Activated naive CD8-positive, alpha-beta T cell treated with anti-CD3 and anti-CD28 coated beads, Interleukin-2, amount 50 U/mL, for 16 hours (primary cell): Measurements from ENCODE around the gene CMTM4.

Experiments used
- DNase-seq: peaks from one replicate; pipeline ENCODE4 v3.0.0-alpha.2; 2020; ENCODE audit warnings: low read depth, low spot score

CMTM4 gene

GRCh38 chr16:66566051-66566901, 130.3 kb downstream of the CMTM4 start, which contains the start of gene CMTM1:
CMTM1 (plus strand) TSS chr16:66566439; CDS start chr16:66566514, 75 bp downstream.
- no peak for DNase-seq
